ENCODE measurements around the gene UBE2I.
"Not testable (repeated sequence)": the region's sequence is repeated elsewhere in the genome, so short reads cannot be mapped to it uniquely, and the experiment has no call there.

The UBE2I gene

GRCh38 chr16:1314399-1315068 lies 5.1 kb downstream of the UBE2I start:
- no peak for DNase-seq

- DNase-seq: no peak
These were observed 5.9 kb downstream of the UBE2I start for GRCh38 chr16:1315081-1316032.

- DNase-seq: no peak
These were observed 6.6 kb downstream of the UBE2I start for GRCh38 chr16:1316033-1316405.

GRCh38 chr16:1317479-1318267 lies 8.2 kb downstream of the UBE2I start:
- no peak for DNase-seq

GRCh38 chr16:1318268-1318545 lies 8.8 kb downstream of the UBE2I start:
- DNase-seq: no peak

GRCh38 chr16:1319041-1319440 lies 9.6 kb downstream of the UBE2I start:
- no peak for DNase-seq

- DNase-seq: no peak
These were observed 10.7 kb downstream of the UBE2I start for GRCh38 chr16:1320097-1320496.

GRCh38 chr16:1320658-1321240 lies 11.3 kb downstream of the UBE2I start:
- no peak for DNase-seq

GRCh38 chr16:1322407-1322806 lies 13.0 kb downstream of the UBE2I start:
- no peak for DNase-seq

GRCh38 chr16:1323296-1324239 lies 14.1 kb downstream of the UBE2I start:
- no peak for DNase-seq

GRCh38 chr16:1324286-1324826 lies 14.9 kb downstream of the UBE2I start:
- DNase-seq: no peak

- DNase-seq: no peak
These were observed 15.8 kb downstream of the UBE2I start for GRCh38 chr16:1325261-1325660.

- no peak for DNase-seq
These were observed 16.4 kb downstream of the UBE2I start for GRCh38 chr16:1325673-1326371.

GRCh38 chr16:1326391-1326790 lies 17.0 kb downstream of the UBE2I start:
- DNase-seq: no peak

- no peak for DNase-seq
These were observed 17.6 kb downstream of the UBE2I start for GRCh38 chr16:1326946-1327618.

- DNase-seq: no peak
These were observed 18.1 kb downstream of the UBE2I start for GRCh38 chr16:1327619-1327947.

- not testable (repeated sequence) for DNase-seq
These were observed 18.7 kb downstream of the UBE2I start for GRCh38 chr16:1328136-1328535.

- DNase-seq: not testable (repeated sequence)
These were observed 19.5 kb downstream of the UBE2I start for GRCh38 chr16:1328961-1329360.

GRCh38 chr16:1330260-1330914 lies 21.0 kb downstream of the UBE2I start:
- DNase-seq: no peak

Data from SHP77 treated with DMSO at 0.1 percent for 48 hours (cell line).